Osteocyte (in vitro differentiated cells): Measurements from ENCODE around the gene CFAP119. TPM values are rescaled to one million over a fixed set of nuclear protein-coding genes. Genes with fewer than 3 reads are reported as not detected.

ENCODE experiments used
- DNase-seq: peaks from one replicate; pipeline ENCODE4 v3.0.0; 2021; ENCODE audit warnings: mixed read lengths; ENCODE audit not compliant: unreplicated experiment; ENCODE audit errors: extremely low spot score
- H3K27ac Mint-ChIP-seq: one replicate; pipeline ENCODE4 v1.8.0; 2021; ENCODE audit warnings: mild to moderate bottlenecking, mixed read lengths; ENCODE audit not compliant: unreplicated experiment
- H3K27me3 Mint-ChIP-seq: one replicate; pipeline ENCODE4 v1.8.0; 2021; ENCODE audit warnings: mixed read lengths; ENCODE audit not compliant: unreplicated experiment
- H3K36me3 Mint-ChIP-seq: one replicate; pipeline ENCODE4 v1.8.0; 2021; ENCODE audit warnings: mixed read lengths; ENCODE audit not compliant: unreplicated experiment
- H3K4me1 Mint-ChIP-seq: one replicate; pipeline ENCODE4 v1.8.0; 2021; ENCODE audit warnings: mixed read lengths; ENCODE audit not compliant: unreplicated experiment
- H3K4me3 Mint-ChIP-seq: one replicate; pipeline ENCODE4 v1.8.0; 2021; ENCODE audit warnings: mild to moderate bottlenecking, moderate library complexity, mixed read lengths; ENCODE audit not compliant: unreplicated experiment
- H3K9me3 Mint-ChIP-seq: one replicate; pipeline ENCODE4 v1.8.0; 2021; ENCODE audit warnings: mixed read lengths; ENCODE audit not compliant: unreplicated experiment
- CTCF ChIP-seq: fragments of 200-600 bp; sonication (generic); IDR thresholded peaks from 2 replicates; pipeline ENCODE4 v1.5.0; 2021; ENCODE audit warnings: antibody characterized with exemption, mild to moderate bottlenecking, moderate library complexity
- total RNA-seq: library from RNA; stranded (reverse); gene quantifications from 2 replicates; pipeline ENCODE4 v1.2.1, GENCODE V29; 2021

CFAP119 gene
- total RNA-seq, 1 donor from 2014 or later: 5.0 TPM

- Mint-ChIP-seq H3K36me3 (peaks cover 13% of the 10 kb centered on the region), H3K4me3 (no peak overlapping the region), H3K4me1 (peaks cover 21% of the 10 kb centered on the region), H3K27me3 (no peaks in the 10 kb centered on the region), H3K27ac (no peak overlapping the region), H3K9me3 (no peaks in the 10 kb centered on the region)
- no peak for DNase-seq
- TF ChIP-seq CTCF: no peak
Observed at GRCh38 chr16:30784215-30784614, 22.4 kb upstream of the CFAP119 start.

DNA sequence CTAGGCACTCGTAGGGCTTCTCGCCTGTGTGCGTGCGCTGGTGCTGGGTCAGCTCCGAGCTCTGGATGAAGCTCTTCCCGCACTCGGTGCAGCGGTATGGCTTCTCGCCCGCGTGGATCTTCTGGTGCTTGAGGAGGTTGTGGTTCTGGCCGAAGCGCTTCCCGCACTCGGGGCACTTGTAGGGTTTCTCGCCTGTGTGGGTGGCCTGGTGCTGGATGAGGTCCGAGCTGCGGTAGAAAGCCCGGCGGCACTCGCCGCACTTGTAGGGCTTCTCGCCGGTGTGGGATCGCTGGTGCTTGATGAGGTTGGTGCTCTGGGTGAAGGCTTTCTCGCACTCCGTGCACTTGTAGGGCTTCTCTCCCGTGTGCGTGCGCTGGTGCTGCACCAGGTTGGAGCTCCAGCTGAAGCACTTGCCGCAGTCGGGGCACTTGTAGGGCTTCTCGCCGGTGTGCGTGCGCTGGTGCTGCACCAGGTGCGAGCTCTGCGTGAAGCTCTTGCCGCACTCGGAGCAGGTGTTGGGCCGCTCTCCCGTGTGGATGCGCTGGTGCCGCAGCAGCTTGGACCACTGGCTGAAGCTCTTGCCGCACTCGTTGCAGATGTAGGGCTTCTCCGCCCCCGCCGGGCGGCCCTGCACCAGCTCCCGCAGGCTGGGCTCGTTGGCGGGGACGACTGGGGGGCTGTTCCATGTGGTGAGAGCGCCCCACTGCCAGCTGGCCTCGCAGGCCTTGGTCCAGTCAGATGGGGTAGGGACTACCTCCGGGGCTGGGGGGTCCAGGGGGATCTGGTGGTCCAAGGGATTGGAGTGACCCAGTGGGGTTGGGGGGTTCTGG lies 21.6 kb upstream of the CFAP119 start:
- H3K4me3 Mint-ChIP-seq: no peak overlapping the region
- TF ChIP-seq CTCF: no peak
- H3K36me3 Mint-ChIP-seq: peaks cover 13% of the 10 kb centered on the region
- no peak for DNase-seq
- H3K27ac Mint-ChIP-seq: no peak overlapping the region
- peaks cover 26% of the 10 kb centered on the region for H3K4me1 Mint-ChIP-seq
- no peaks in the 10 kb centered on the region for H3K9me3 Mint-ChIP-seq
- no peaks in the 10 kb centered on the region for H3K27me3 Mint-ChIP-seq

DNA sequence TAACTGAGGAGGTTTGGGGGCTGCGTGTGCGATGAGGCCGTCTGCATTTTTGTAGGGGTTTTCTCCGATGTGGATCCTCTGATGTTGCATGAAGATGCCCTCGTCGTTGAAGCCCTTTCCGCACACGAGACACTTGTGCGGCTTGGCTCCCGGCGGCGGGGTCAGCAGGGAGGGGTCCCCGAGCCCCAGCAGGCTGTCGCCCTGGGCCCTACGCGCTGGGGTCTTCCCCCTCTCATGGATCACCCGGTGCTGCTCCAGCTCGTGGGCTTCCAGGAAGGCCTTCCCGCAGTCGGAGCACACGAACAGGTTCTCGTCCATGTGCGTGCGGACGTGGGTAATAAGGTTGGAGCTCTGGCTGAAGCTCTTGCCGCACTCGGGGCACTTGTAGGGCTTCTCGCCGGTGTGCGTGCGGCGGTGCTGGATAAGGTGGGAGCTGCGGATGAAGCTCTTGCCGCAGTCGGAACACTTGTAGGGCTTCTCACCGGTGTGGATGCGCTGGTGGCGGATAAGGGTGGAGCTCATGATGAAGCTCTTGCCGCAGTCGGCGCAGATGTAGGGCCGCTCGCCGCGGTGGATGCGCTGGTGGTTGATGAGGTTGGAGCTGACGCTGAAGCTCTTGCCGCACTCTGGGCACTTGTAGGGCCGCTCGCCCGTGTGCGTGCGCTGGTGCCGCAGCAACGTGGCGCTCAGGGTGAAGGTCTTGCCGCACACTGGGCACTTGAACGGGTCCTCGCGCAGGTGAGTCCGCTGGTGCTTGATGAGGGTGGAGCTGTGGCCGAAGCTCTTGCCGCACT lies 20.8 kb upstream of the CFAP119 start:
- Mint-ChIP-seq H3K4me3 (no peak overlapping the region), H3K4me1 (peaks cover 26% of the 10 kb centered on the region), H3K9me3 (no peaks in the 10 kb centered on the region), H3K36me3 (peaks cover 13% of the 10 kb centered on the region), H3K27me3 (no peaks in the 10 kb centered on the region), H3K27ac (no peak overlapping the region)
- DNase-seq: no peak
- TF ChIP-seq CTCF: no peak

GRCh38 chr16:30780549-30780948 lies 18.7 kb upstream of the CFAP119 start:
- Mint-ChIP-seq H3K36me3 (peaks cover 13% of the 10 kb centered on the region), H3K9me3 (no peaks in the 10 kb centered on the region), H3K27ac (no peak overlapping the region), H3K27me3 (no peaks in the 10 kb centered on the region), H3K4me3 (no peak overlapping the region), H3K4me1 (peaks cover 33% of the 10 kb centered on the region)
- TF ChIP-seq CTCF: no peak
- DNase-seq: no peak

DNA sequence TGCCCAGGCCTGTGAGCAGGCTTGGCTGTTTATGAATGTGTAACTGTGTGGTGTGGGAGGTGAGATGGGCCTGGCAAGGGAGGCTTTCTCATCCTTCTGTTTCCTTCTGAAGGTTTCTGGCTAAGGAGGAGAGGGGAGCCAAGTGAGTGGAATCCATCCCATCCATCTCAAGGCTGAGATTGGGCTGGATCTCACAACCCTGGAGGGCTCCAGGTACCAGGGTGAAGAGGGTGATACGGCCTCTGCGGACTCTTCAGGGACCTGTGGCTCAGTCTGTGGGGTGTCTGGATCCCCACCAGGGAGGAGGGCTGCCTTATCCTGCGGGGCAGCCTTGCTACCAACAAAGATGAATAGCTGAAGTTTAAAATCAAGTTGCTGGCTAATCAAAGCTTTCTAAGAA lies 18.2 kb upstream of the CFAP119 start:
- Mint-ChIP-seq H3K27ac (no peak overlapping the region), H3K4me3 (no peak overlapping the region), H3K9me3 (no peaks in the 10 kb centered on the region), H3K27me3 (no peaks in the 10 kb centered on the region), H3K4me1 (peaks cover 31% of the 10 kb centered on the region), H3K36me3 (peaks cover 13% of the 10 kb centered on the region)
- DNase-seq: no peak
- no peak for TF ChIP-seq CTCF
